PC-9 (cell line): ENCODE data around the gene TNC.

Experiments
- EZH2 ChIP-seq: fragments of 200-600 bp; sonication (generic); IDR thresholded peaks from 2 replicates; pipeline ENCODE4 v1.8.0; 2017; ENCODE audit warnings: antibody characterized with exemption, low read depth
- TF ChIP-seq, protein P1 (sequence below): fragments of 200-600 bp; sonication (generic); conservative IDR thresholded peaks from 2 replicates; pipeline ENCODE4 v1.6.1; 2017; ENCODE audit warnings: mixed run types, antibody characterized with exemption, mild to moderate bottlenecking, moderate library complexity

GRCh38 chr9:115114084-115114483, 3.9 kb downstream of the TNC start:
- TF ChIP-seq, protein P1, sequence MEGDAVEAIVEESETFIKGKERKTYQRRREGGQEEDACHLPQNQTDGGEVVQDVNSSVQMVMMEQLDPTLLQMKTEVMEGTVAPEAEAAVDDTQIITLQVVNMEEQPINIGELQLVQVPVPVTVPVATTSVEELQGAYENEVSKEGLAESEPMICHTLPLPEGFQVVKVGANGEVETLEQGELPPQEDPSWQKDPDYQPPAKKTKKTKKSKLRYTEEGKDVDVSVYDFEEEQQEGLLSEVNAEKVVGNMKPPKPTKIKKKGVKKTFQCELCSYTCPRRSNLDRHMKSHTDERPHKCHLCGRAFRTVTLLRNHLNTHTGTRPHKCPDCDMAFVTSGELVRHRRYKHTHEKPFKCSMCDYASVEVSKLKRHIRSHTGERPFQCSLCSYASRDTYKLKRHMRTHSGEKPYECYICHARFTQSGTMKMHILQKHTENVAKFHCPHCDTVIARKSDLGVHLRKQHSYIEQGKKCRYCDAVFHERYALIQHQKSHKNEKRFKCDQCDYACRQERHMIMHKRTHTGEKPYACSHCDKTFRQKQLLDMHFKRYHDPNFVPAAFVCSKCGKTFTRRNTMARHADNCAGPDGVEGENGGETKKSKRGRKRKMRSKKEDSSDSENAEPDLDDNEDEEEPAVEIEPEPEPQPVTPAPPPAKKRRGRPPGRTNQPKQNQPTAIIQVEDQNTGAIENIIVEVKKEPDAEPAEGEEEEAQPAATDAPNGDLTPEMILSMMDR, result no peak
- TF ChIP-seq EZH2, result no peak
